Cardiac muscle cell (in vitro differentiated cells and primary cell): ENCODE results near the gene SPHK1. TPM values are rescaled to one million over a fixed set of nuclear protein-coding genes. Genes with fewer than 3 reads are reported as not detected.

Experiments
- DNase-seq, 2 donors: peaks; one replicate each; pipeline versions ENCODE4 v3.0.0 to v3.0.0-alpha.2; 2010 to 2017; ENCODE audit warnings: low read depth in 1 of 2, low spot score in 1 of 2
- H3K27ac ChIP-seq: fragments of 200-600 bp; sonication (generic); 2 replicates; pipeline ENCODE4 v1.5.1; 2016
- H3K27me3 ChIP-seq: fragments of 200-600 bp; sonication (generic); 2 replicates; pipeline ENCODE4 v1.6.0; 2016; ENCODE audit warnings: control low read depth
- H3K36me3 ChIP-seq: fragments of 200-600 bp; sonication (generic); 2 replicates; pipeline ENCODE4 v1.5.1; 2016; ENCODE audit warnings: control low read depth
- H3K4me1 ChIP-seq: fragments of 200-600 bp; sonication (generic); 2 replicates; pipeline ENCODE4 v1.8.1; 2017; ENCODE audit warnings: low read depth, mild to moderate bottlenecking, mixed run types
- H3K4me3 ChIP-seq: fragments of 200-600 bp; sonication (generic); 2 replicates; pipeline ENCODE4 v1.5.1; 2016; ENCODE audit warnings: mild to moderate bottlenecking
- H3K9me3 ChIP-seq: fragments of 200-600 bp; sonication (generic); 2 replicates; pipeline ENCODE4 v1.5.1; 2017; ENCODE audit warnings: low read depth, mild to moderate bottlenecking, control low read depth
- polyA plus RNA-seq: library from polyadenylated mRNA; unstranded; fragments of >200 nt; fragmentation: Nextera tagmentation; extraction: Ambion mirVana; gene quantifications from 2 replicates; pipeline ENCODE4 v1.2.1, GENCODE V29; 2016
- total RNA-seq: library from RNA; depleted of rRNA; stranded (reverse); fragments of >200 nt; gene quantifications from 2 replicates; pipeline ENCODE4 v1.2.3, GENCODE V29; 2016
- TF ChIP-seq, protein P1 (sequence below): IDR thresholded peaks from 2 replicates; pipeline ENCODE4 v1.5.1; 2012; ENCODE audit warnings: low read depth, mild to moderate bottlenecking, low read length

The SPHK1 gene
- total and polyA plus RNA-seq, 2 experiments from 2014 or later, result 14.3 to 24.3 TPM

- TF ChIP-seq, protein P1, sequence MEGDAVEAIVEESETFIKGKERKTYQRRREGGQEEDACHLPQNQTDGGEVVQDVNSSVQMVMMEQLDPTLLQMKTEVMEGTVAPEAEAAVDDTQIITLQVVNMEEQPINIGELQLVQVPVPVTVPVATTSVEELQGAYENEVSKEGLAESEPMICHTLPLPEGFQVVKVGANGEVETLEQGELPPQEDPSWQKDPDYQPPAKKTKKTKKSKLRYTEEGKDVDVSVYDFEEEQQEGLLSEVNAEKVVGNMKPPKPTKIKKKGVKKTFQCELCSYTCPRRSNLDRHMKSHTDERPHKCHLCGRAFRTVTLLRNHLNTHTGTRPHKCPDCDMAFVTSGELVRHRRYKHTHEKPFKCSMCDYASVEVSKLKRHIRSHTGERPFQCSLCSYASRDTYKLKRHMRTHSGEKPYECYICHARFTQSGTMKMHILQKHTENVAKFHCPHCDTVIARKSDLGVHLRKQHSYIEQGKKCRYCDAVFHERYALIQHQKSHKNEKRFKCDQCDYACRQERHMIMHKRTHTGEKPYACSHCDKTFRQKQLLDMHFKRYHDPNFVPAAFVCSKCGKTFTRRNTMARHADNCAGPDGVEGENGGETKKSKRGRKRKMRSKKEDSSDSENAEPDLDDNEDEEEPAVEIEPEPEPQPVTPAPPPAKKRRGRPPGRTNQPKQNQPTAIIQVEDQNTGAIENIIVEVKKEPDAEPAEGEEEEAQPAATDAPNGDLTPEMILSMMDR, result no peak
- peak overlapping the region; percentile 5 for H3K27ac ChIP-seq
- peaks cover 9% of the 10 kb centered on the region for H3K4me1 ChIP-seq
- no peak overlapping the region for H3K4me3 ChIP-seq
- no peaks in the 10 kb centered on the region for H3K36me3 ChIP-seq
- DNase-seq, result no peak
- H3K27me3 ChIP-seq, result no peaks in the 10 kb centered on the region
- H3K9me3 ChIP-seq, result no peaks in the 10 kb centered on the region
Measured at GRCh38 chr17:76431509-76431908, 47.1 kb downstream of the SPHK1 start.

GRCh38 chr17:76432004-76432403 lies 47.6 kb downstream of the SPHK1 start:
- peak in 1 of 2 donors; percentile 21 for DNase-seq
- Histone ChIP-seq H3K27ac (peak overlapping the region; percentile 5), H3K27me3 (no peaks in the 10 kb centered on the region), H3K4me3 (no peak overlapping the region), H3K4me1 (peaks cover 11% of the 10 kb centered on the region), H3K9me3 (no peaks in the 10 kb centered on the region), H3K36me3 (no peaks in the 10 kb centered on the region)
- TF ChIP-seq, protein P1, result no peak

DNA sequence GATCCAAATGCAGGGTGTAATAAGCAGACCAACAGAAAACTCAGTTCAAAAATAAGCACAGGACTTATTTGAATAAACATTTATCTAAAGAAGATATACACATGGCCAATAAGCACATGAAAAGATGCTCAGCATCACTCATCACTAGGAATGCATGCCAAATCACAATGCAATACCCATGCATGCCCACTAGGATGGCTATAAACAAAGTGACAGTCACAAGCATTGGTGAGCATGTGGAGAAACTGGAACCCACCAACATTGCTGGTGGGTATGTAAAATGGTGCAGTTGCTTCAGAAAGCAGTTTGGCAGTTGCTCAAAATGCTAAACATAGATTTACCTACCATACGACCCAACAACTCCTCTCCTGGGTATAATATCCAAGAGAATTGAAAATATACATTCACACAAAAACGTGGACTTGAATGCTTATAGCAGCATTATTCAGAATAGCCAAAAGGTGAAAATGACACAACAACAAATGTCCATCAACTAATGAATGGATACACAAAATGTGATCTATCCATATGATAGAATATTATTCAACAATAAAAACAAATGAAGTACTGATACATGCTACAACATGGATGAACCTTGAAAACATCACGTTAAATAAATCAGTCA lies 48.4 kb downstream of the SPHK1 start:
- Histone ChIP-seq H3K36me3 (no peaks in the 10 kb centered on the region), H3K27me3 (no peaks in the 10 kb centered on the region), H3K4me3 (no peak overlapping the region), H3K4me1 (peaks cover 11% of the 10 kb centered on the region), H3K27ac (no peak overlapping the region), H3K9me3 (no peaks in the 10 kb centered on the region)
- DNase-seq, result no peak
- TF ChIP-seq, protein P1, result peak; percentile 40

GRCh38 chr17:76433693-76434092 lies 49.3 kb downstream of the SPHK1 start:
- Histone ChIP-seq H3K9me3 (no peaks in the 10 kb centered on the region), H3K27me3 (no peaks in the 10 kb centered on the region), H3K4me1 (peaks cover 11% of the 10 kb centered on the region), H3K27ac (no peak overlapping the region), H3K36me3 (no peaks in the 10 kb centered on the region), H3K4me3 (no peak overlapping the region)
- no peak for DNase-seq
- TF ChIP-seq, protein P1, result no peak

GRCh38 chr17:76434870-76435269 lies 50.5 kb downstream of the SPHK1 start:
- Histone ChIP-seq H3K27ac (no peak overlapping the region), H3K9me3 (no peaks in the 10 kb centered on the region), H3K4me3 (no peak overlapping the region), H3K36me3 (no peaks in the 10 kb centered on the region), H3K27me3 (no peaks in the 10 kb centered on the region), H3K4me1 (peaks cover 11% of the 10 kb centered on the region)
- TF ChIP-seq, protein P1, result no peak
- no peak for DNase-seq
